Heart left ventricle (tissue), 16 donors: ENCODE results near the gene EXD3. TPM values are rescaled to one million over a fixed set of nuclear protein-coding genes. Genes with fewer than 3 reads are reported as not detected.
A peak's percentile ranks its signal among the peaks of the same experiment; 100 is the strongest.

ENCODE experiments used
- ATAC-seq, 4 donors: fragments of 200-7000 bp; cut with Tn5 transposase; one replicate each; pipeline ENCODE4 v1.9.1; 2020 to 2022; ENCODE audit warnings: moderate library complexity in 4 of 4, mild to moderate bottlenecking in 3 of 4, moderate number of reproducible peaks in 1 of 4
- DNase-seq, 5 donors: peaks; one replicate each; pipeline ENCODE4 v3.0.0-alpha.2; 2020
- H3K27ac ChIP-seq, 12 donors: fragments of 200-600 bp; sonication (generic) in 4 of 12; one replicate each; pipeline versions ENCODE4 v1.5.0 to v1.8.0; 2016 to 2022; ENCODE audit warnings: mild to moderate bottlenecking in 2 of 12
- H3K27me3 ChIP-seq, 9 donors: fragments of 200-600 bp; sonication (generic) in 2 of 9; one replicate each; pipeline versions ENCODE4 v1.5.1 to v1.8.0; 2016 to 2022; ENCODE audit warnings: mild to moderate bottlenecking in 3 of 9
- H3K36me3 ChIP-seq, 9 donors: fragments of 200-600 bp; sonication (generic) in 2 of 9; one replicate each; pipeline versions ENCODE4 v1.5.0 to v1.8.0; 2018 to 2022; ENCODE audit warnings: mild to moderate bottlenecking in 2 of 9
- H3K4me1 ChIP-seq, 12 donors: fragments of 200-600 bp; sonication (generic) in 4 of 12; one replicate each; pipeline versions ENCODE4 v1.5.0 to v1.8.0; 2016 to 2022; ENCODE audit warnings: mild to moderate bottlenecking in 3 of 12
- H3K4me3 ChIP-seq, 12 donors: fragments of 200-600 bp; sonication (generic) in 4 of 12; one replicate each; pipeline versions ENCODE4 v1.5.0 to v1.8.0; 2017 to 2022; ENCODE audit warnings: mild to moderate bottlenecking in 9 of 12, moderate library complexity in 4 of 12
- H3K9me3 ChIP-seq, 12 donors: fragments of 200-600 bp; sonication (generic) in 4 of 12; one replicate each; pipeline versions ENCODE4 v1.5.0 to v1.8.0; 2016 to 2022; ENCODE audit warnings: mild to moderate bottlenecking in 1 of 12
- POLR2A ChIP-seq, 2 donors: fragments of 450-650 bp; IDR thresholded peaks; one replicate each; pipeline ENCODE4 v1.6.1; 2017; ENCODE audit warnings: antibody characterized with exemption in 2 of 2, mild to moderate bottlenecking in 2 of 2, moderate library complexity in 2 of 2
- WGBS, 4 donors: extraction: QIAGEN DNeasy Blood & Tissue Kit in 2 of 4; methylation state at CpG; one replicate each; pipeline versions ENCODE4 v1.1.5 to v1.1.7; 2013 to 2018; 5-methylcytosine and 5-hydroxymethylcytosine counted together
- intact Hi-C, 10 donors: fragments of 100-400 bp; cut with DNase I; formaldehyde crosslinking; loops; one replicate each; pipeline versions ENCODE4 v1.11.1 to v1.14.2; 2022
- polyA plus RNA-seq, 2 donors: library from polyadenylated mRNA; stranded (reverse); fragments of 200-250 nt; gene quantifications; one replicate each; pipeline ENCODE4 v1.2.3, GENCODE V29; 2013
- total RNA-seq, 9 donors: library from RNA; depleted of rRNA in 2 of 9; stranded (reverse); fragments of >200 nt in 2 of 9; fragmentation: NEBNext Ultra II Directional in 3 of 9; extraction: Animal tissue kit (Norgen Biotek cat#: 25700) in 3 of 9; gene quantifications; one replicate each; pipeline versions ENCODE4 v1.1.0 to v1.2.4, GENCODE V29; 2016 to 2023
- TF ChIP-seq, protein P1 (sequence below), 12 donors: fragments of 200-600 bp; sonication (generic) in 4 of 12; IDR thresholded peaks; one replicate each; pipeline versions ENCODE4 v1.5.0 to v1.8.0; 2018 to 2022; ENCODE audit warnings: antibody characterized with exemption in 12 of 12, mild to moderate bottlenecking in 5 of 12
- donor health status: ischemic (EF 13 %, LVEDD 7.1; RV severe dilation, severe dysfunction).
- donor health status: healthy with polysubstance abuse.
- donor health status: DM: no; HTN: yes; CAD: no.
- donor health status: DM: no; HTN: no; CAD: no.
- donor health status: ischemic (EF 25% LVEDD 6.9; RV normal size, moderate dysfunction).
- donor health status: ischemic (EF 25% LVEDD 5.7; RV mildly dilated, moderate dysfunction).
- donor health status: healthy.
- donor health status: DM: yes; HTN: yes; CAD: no.
- donor health status: ischemic (EF 35%, LVEDD 5.7; RV mildly dilated, moderate dysfunction).
- donor health status: nonischemic (EF 11% LVEDD 7.7; RV severe dilation, severe dysfunction).
- donor health status: DM: yes; HTN: yes; CAD: no.
- donor health status: PGD.
- donor health status: ischemic (EF 29% LVEDD 5.4; RV normal size, mild dysfunction).
- donor health status: nonischemic (EF 23%, LVEDD 6.1; RV moderate dilation, normal function).

The EXD3 gene
- total and polyA plus RNA-seq, 11 donors = 4.1 to 15.2 (median 8.6) TPM

DNA sequence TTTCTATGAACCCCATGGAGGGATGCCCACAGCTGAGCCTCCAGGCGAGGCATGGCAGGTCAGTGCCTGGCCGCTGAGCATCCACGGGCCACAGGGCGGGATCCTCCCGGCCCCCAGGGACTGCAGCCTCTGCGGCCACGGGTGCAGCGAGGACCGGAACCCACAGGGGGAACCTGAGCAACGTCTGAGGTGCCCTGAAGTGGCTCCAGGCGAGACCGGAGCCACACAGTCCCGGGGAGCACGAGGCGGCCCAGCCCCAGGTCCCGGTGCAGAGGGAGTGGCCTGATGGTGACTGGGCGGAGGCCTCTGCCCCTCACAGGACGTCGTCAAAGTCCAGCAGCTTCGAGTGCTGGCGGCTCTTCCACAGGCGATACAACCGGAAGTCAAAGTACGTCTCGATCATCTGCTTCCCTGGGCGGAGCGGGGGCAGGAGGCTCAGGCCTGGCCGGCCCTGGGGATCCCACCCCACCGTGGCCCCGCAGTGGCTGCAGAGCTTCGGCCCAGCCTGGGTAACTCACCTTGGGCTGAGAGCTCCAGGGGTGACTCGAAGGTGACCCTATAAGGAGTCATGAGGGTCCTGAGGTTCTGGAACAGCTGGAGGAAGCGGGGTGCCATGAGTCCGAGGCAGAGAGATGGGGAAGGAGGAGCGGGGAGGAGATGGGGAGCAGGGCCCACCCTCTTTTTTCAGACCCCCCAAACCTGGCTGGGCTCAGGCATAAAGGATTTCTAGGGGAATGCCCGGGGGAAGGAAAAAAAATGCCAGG, 26.3 kb upstream of the EXD3 start:
- Histone ChIP-seq H3K4me1 (peaks cover 0 to 24% (median under 1%) of the 10 kb centered on the region in 12 donors), H3K27ac (no peak overlapping the region), H3K9me3 (no peaks in the 10 kb centered on the region), H3K27me3 (peaks cover 0 to 4% (median 0%) of the 10 kb centered on the region in 9 donors), H3K4me3 (no peak overlapping the region), H3K36me3 (peaks cover 0 to 16% (median 3%) of the 10 kb centered on the region in 9 donors)
- intact Hi-C loops = no loop called here
- TF ChIP-seq, protein P1, sequence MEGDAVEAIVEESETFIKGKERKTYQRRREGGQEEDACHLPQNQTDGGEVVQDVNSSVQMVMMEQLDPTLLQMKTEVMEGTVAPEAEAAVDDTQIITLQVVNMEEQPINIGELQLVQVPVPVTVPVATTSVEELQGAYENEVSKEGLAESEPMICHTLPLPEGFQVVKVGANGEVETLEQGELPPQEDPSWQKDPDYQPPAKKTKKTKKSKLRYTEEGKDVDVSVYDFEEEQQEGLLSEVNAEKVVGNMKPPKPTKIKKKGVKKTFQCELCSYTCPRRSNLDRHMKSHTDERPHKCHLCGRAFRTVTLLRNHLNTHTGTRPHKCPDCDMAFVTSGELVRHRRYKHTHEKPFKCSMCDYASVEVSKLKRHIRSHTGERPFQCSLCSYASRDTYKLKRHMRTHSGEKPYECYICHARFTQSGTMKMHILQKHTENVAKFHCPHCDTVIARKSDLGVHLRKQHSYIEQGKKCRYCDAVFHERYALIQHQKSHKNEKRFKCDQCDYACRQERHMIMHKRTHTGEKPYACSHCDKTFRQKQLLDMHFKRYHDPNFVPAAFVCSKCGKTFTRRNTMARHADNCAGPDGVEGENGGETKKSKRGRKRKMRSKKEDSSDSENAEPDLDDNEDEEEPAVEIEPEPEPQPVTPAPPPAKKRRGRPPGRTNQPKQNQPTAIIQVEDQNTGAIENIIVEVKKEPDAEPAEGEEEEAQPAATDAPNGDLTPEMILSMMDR (IDR thresholded peaks at IDR 0.05) = no peak
- TF ChIP-seq POLR2A (IDR thresholded peaks at IDR 0.05) = no peak
- DNase-seq (peak in 2 of 5 donors; percentile 17 to 37), ATAC-seq (no peak)
- WGBS, 4 donors = 88 to 90% (median 88%) methylated on average over 17 to 36 of the region's 36 CpGs

- Histone ChIP-seq H3K36me3 (peaks cover 0 to 16% (median 3%) of the 10 kb centered on the region in 9 donors), H3K27ac (no peak overlapping the region), H3K27me3 (peaks cover 0 to 11% (median 0%) of the 10 kb centered on the region in 9 donors), H3K4me3 (no peak overlapping the region), H3K4me1 (peaks cover 0 to 21% (median 0%) of the 10 kb centered on the region in 12 donors), H3K9me3 (no peaks in the 10 kb centered on the region)
- TF ChIP-seq, protein P1 (IDR thresholded peaks at IDR 0.05) = no peak
- TF ChIP-seq POLR2A (IDR thresholded peaks at IDR 0.05) = no peak
- 86 to 95% (median 92%) methylated on average over 9 to 16 of the region's 16 CpGs for WGBS, 4 donors
- peak in 3 of 5 donors; percentile 11 to 51 (median 14) for DNase-seq
- intact Hi-C loops = no loop called here
- ATAC-seq = no peak
These were observed 25.6 kb upstream of the EXD3 start for GRCh38 chr9:137448602-137448962.

- intact Hi-C loops = loop anchor here in 1 of 10 donors (2.0 kb wide), 1 partner anchor 153 kb away; no protein-coding TSS in a partner anchor
- Histone ChIP-seq H3K9me3 (no peaks in the 10 kb centered on the region), H3K36me3 (peaks cover 0 to 12% (median 3%) of the 10 kb centered on the region in 9 donors), H3K27ac (no peak overlapping the region), H3K4me1 (peaks cover 0 to 14% (median 0%) of the 10 kb centered on the region in 12 donors), H3K27me3 (peaks cover 0 to 17% (median 0%) of the 10 kb centered on the region in 9 donors), H3K4me3 (no peak overlapping the region)
- peak in 3 of 5 donors; percentile 21 to 62 (median 26) for DNase-seq
- peak in 1 of 4 donors; percentile 4 for ATAC-seq
- whole genome bisulfite sequencing, 4 donors = 82 to 87% (median 87%) methylated on average over 5 to 27 of the region's 27 CpGs
- no peak for TF ChIP-seq POLR2A (IDR thresholded peaks at IDR 0.05)
- TF ChIP-seq, protein P1 (IDR thresholded peaks at IDR 0.05) = no peak
These were observed 25.0 kb upstream of the EXD3 start for GRCh38 chr9:137447722-137448601.
